Prostate gland (tissue), 2 donors: ENCODE measurements around the gene TSR2. TPM values are rescaled to one million over a fixed set of nuclear protein-coding genes. Genes with fewer than 3 reads are reported as not detected.
A peak's percentile ranks its signal among the peaks of the same experiment; 100 is the strongest.

ENCODE experiments used
- DNase-seq: peaks from one replicate; pipeline ENCODE4 v3.0.0-alpha.2; 2019; ENCODE audit warnings: low spot score
- H3K27ac ChIP-seq, 2 donors: fragments of 200-600 bp; sonication (generic); 2 replicates each; pipeline ENCODE4 v1.5.1; 2017 to 2019
- H3K27me3 ChIP-seq: fragments of 200-600 bp; sonication (generic); replicated peaks from 2 replicates; pipeline ENCODE4 v1.5.1; 2019; ENCODE audit not compliant: insufficient read depth
- H3K36me3 ChIP-seq, 2 donors: fragments of 200-600 bp; sonication (generic); 1 replicate in 1 of 2; 2 replicates in 1 of 2; pipeline versions ENCODE4 v1.5.1 to v1.8.1; 2017 to 2019
- H3K4me1 ChIP-seq: fragments of 200-600 bp; sonication (generic); replicated peaks from 2 replicates; pipeline ENCODE4 v1.5.1; 2019
- H3K4me3 ChIP-seq, 2 donors: fragments of 200-600 bp; sonication (generic); 2 replicates each; pipeline ENCODE4 v1.5.1; 2017 to 2019
- H3K9me3 ChIP-seq: fragments of 200-600 bp; sonication (generic); 2 replicates; pipeline ENCODE4 v1.5.1; 2017
- CTCF ChIP-seq, 4 experiments: fragments of 200-600 bp in 2 of 4; fragments of 450-650 bp in 2 of 4; sonication (generic) in 2 of 4; IDR thresholded peaks; 1 replicate in 3 of 4; 2 replicates in 1 of 4; pipeline ENCODE4 v1.5.1; 2016 to 2019; ENCODE audit warnings: antibody characterized with exemption in 4 of 4, mild to moderate bottlenecking in 2 of 4, moderate library complexity in 2 of 4
- POLR2A ChIP-seq: fragments of 450-650 bp; IDR thresholded peaks from one replicate; pipeline ENCODE4 v1.6.1; 2016; ENCODE audit warnings: antibody characterized with exemption, mild to moderate bottlenecking
- POLR2AphosphoS5 ChIP-seq: sonication (generic); formaldehyde crosslinking; IDR thresholded peaks from one replicate; pipeline ENCODE4 v1.6.1; 2017; ENCODE audit warnings: antibody characterized with exemption
- WGBS: methylation state at CpG from one replicate; pipeline ENCODE4 v1.1.5; 2018; 5-methylcytosine and 5-hydroxymethylcytosine counted together
- intact Hi-C: fragments of 100-400 bp; cut with DNase I; formaldehyde crosslinking; loops from one replicate; pipeline ENCODE4 v1.14.2; 2022
- total RNA-seq, 2 donors: library from RNA; depleted of rRNA; stranded (reverse); fragments of >200 nt; gene quantifications; one replicate each; pipeline ENCODE4 v1.1.0, GENCODE V29; 2016

TSR2 gene
- 10 to 100 TPM; 24.4 to 24.7 TPM for total RNA-seq

GRCh38 chrX:54439960-54440871 is at the start of gene TSR2:
Gene TSR2, plus strand, starts transcription at chrX:54440404. Its CDS starts 18 bp downstream, at chrX:54440422.
- no peaks in the 10 kb centered on the region for H3K27me3 ChIP-seq
- no peaks in the 10 kb centered on the region for H3K4me1 ChIP-seq
- no peaks in the 10 kb centered on the region for H3K9me3 ChIP-seq
- peak; percentile 77 for DNase-seq
- intact Hi-C loops: no loop called here
- no peaks in the 10 kb centered on the region for H3K36me3 ChIP-seq
- TF ChIP-seq POLR2A (peak; percentile 39), POLR2AphosphoS5 (peak; percentile 90), CTCF (IDR thresholded peaks at IDR 0.05) (peak in 1 of 4 experiments; percentile 7)
- peak within 1 kb of the TSS; percentile 60 to 62 for H3K4me3 ChIP-seq
- peak within 1 kb of the TSS in 1 of 2 donors; percentile 47 for H3K27ac ChIP-seq
- WGBS: under 1% methylated on average over 31 of the region's 40 CpGs

DNA sequence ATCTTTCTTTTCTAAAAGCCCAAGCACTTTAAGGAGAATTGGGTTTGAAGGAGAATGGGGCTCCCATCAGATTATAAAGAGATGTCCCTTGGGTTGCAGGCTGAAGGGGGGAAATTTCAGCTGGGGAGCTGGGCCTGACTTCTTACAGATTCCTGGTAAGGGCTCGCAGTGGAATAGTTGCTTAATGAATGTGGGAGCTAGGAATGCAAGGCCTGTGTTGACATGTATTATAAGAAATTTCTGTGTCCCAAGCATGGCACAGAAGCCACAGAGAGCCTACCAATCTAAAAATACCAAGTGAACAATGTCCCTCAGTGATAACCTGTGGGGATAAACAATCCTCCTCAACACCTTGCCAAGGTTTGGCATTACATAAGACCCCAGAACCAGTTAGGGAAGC is 43.1 kb upstream of the TSR2 start:
- Histone ChIP-seq H3K27me3 (no peaks in the 10 kb centered on the region), H3K4me1 (no peaks in the 10 kb centered on the region), H3K36me3 (no peaks in the 10 kb centered on the region), H3K9me3 (no peaks in the 10 kb centered on the region), H3K4me3 (no peak overlapping the region), H3K27ac (no peak overlapping the region)
- WGBS: 40% methylated on average over 1 of the region's 1 CpG
- intact Hi-C loops: no loop called here
- DNase-seq: peak; percentile 8
- no peak for TF ChIP-seq CTCF (IDR thresholded peaks at IDR 0.05)
- no peak for TF ChIP-seq POLR2A
- TF ChIP-seq POLR2AphosphoS5: no peak

- WGBS: 61% methylated on average over 2 of the region's 2 CpGs
Observed at GRCh38 chrX:54407266-54407665, 32.9 kb upstream of the TSR2 start.

DNA sequence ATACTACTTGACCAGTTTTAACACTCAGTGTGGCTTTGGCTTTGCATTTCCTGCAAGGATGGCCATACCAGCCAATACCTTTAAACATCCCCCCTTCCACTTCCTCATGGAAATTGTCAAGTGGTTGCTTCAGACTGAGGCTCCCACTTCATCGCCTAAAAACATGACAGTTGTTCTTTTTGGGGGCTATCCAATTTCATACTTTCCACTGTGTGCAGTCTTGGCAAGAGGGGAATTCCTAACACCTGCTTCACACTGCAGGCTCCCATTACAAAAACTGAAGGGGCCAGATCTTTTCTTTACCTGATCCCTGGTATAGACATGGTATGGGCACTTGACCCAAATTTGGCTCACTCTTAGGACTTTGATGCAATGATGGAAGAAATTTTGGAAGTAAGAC is 28.5 kb upstream of the TSR2 start:
- H3K27ac ChIP-seq: no peak overlapping the region
- no peak overlapping the region for H3K4me3 ChIP-seq
- 31% methylated on average over 1 of the region's 1 CpG for WGBS
- no peaks in the 10 kb centered on the region for H3K27me3 ChIP-seq
- TF ChIP-seq POLR2AphosphoS5: no peak
- no peak for TF ChIP-seq CTCF (IDR thresholded peaks at IDR 0.05)
- no peak for TF ChIP-seq POLR2A
- no peaks in the 10 kb centered on the region for H3K36me3 ChIP-seq
- no peak for DNase-seq
- H3K9me3 ChIP-seq: no peaks in the 10 kb centered on the region
- no peaks in the 10 kb centered on the region for H3K4me1 ChIP-seq
- intact Hi-C loops: no loop called here

More at GRCh38 chrX:54407266-54407665, 32.9 kb upstream of the TSR2 start:
- H3K4me1 ChIP-seq: no peaks in the 10 kb centered on the region
- H3K4me3 ChIP-seq: no peak overlapping the region
- H3K27me3 ChIP-seq: no peaks in the 10 kb centered on the region
- H3K36me3 ChIP-seq: no peaks in the 10 kb centered on the region
- no peak overlapping the region for H3K27ac ChIP-seq
- H3K9me3 ChIP-seq: no peaks in the 10 kb centered on the region
- TF ChIP-seq POLR2AphosphoS5 (no peak), POLR2A (no peak), CTCF (IDR thresholded peaks at IDR 0.05) (no peak)
- intact Hi-C loops: no loop called here
- no peak for DNase-seq

- Histone ChIP-seq H3K27ac (no peak overlapping the region), H3K9me3 (no peaks in the 10 kb centered on the region), H3K4me1 (no peaks in the 10 kb centered on the region), H3K4me3 (no peak overlapping the region), H3K36me3 (no peaks in the 10 kb centered on the region), H3K27me3 (no peaks in the 10 kb centered on the region)
- intact Hi-C loops: no loop called here
- WGBS: 59% methylated on average over 3 of the region's 3 CpGs
- TF ChIP-seq POLR2A (no peak), CTCF (IDR thresholded peaks at IDR 0.05) (no peak), POLR2AphosphoS5 (no peak)
- no peak for DNase-seq
Observed at GRCh38 chrX:54413753-54414152, 26.5 kb upstream of the TSR2 start.
